NT2/D1 (cell line): Measurements from ENCODE around the gene GLB1L.

Experiments
- YY1 ChIP-seq: IDR thresholded peaks from 2 replicates; pipeline ENCODE4 v1.6.1; 2011; ENCODE audit not compliant: insufficient read length, insufficient read depth
- ZNF274 ChIP-seq: IDR thresholded peaks from 2 replicates; pipeline ENCODE4 v1.6.1; 2011; ENCODE audit warnings: mild to moderate bottlenecking, low read depth, low read length

- no peak for TF ChIP-seq ZNF274
- no peak for TF ChIP-seq YY1
Measured at GRCh38 chr2:219207134-219207883, 37.9 kb downstream of the GLB1L start.
